Activated T-helper 17 cell treated with anti-CD3 and anti-CD28 coated beads, Interleukin-2, amount 50 U/mL, for 72 hours (primary cell): Measurements from ENCODE around the gene TTLL5. TPM values are rescaled to one million over a fixed set of nuclear protein-coding genes. Genes with fewer than 3 reads are reported as not detected.

Experiments
- ATAC-seq: fragments of 150-1000 bp; cut with Tn5 transposase; replicated peaks from 2 replicates; pipeline ENCODE4 v1.10.0; 2021; ENCODE audit warnings: mild to moderate bottlenecking, moderate library complexity
- H3K27ac Mint-ChIP-seq: one replicate; pipeline ENCODE4 v1.8.0; 2022; ENCODE audit warnings: mixed read lengths
- H3K27me3 Mint-ChIP-seq: one replicate; pipeline ENCODE4 v1.8.0; 2022; ENCODE audit warnings: mixed read lengths
- H3K36me3 Mint-ChIP-seq: one replicate; pipeline ENCODE4 v1.8.0; 2022; ENCODE audit warnings: low read depth, mild to moderate bottlenecking, mixed read lengths
- H3K4me1 Mint-ChIP-seq: one replicate; pipeline ENCODE4 v1.8.0; 2022; ENCODE audit warnings: mixed read lengths
- H3K4me3 Mint-ChIP-seq: one replicate; pipeline ENCODE4 v1.8.0; 2022; ENCODE audit warnings: mild to moderate bottlenecking, mixed read lengths
- H3K9me3 Mint-ChIP-seq: one replicate; pipeline ENCODE4 v1.8.0; 2022; ENCODE audit warnings: mixed read lengths
- total RNA-seq, 2 donors: library from RNA; stranded (reverse); gene quantifications; one replicate each; pipeline ENCODE4 v1.2.3, GENCODE V29; 2022

Gene TTLL5
- total RNA-seq, 2 donors from 2014 or later = 24.6 to 36.3 TPM

GRCh38 chr14:75968456-75968855, 307.4 kb downstream of the TTLL5 start:
- Mint-ChIP-seq H3K36me3 (no peaks in the 10 kb centered on the region), H3K4me1 (no peaks in the 10 kb centered on the region), H3K4me3 (no peak overlapping the region), H3K9me3 (no peaks in the 10 kb centered on the region), H3K27me3 (no peaks in the 10 kb centered on the region), H3K27ac (no peak overlapping the region)
- no peak for ATAC-seq

GRCh38 chr14:75969126-75969525, 308.1 kb downstream of the TTLL5 start:
- no peak for ATAC-seq
- Mint-ChIP-seq H3K4me1 (no peaks in the 10 kb centered on the region), H3K27me3 (no peaks in the 10 kb centered on the region)

GRCh38 chr14:75969891-75970290, 308.8 kb downstream of the TTLL5 start:
- Mint-ChIP-seq H3K27ac (no peak overlapping the region), H3K4me1 (no peaks in the 10 kb centered on the region), H3K27me3 (no peaks in the 10 kb centered on the region), H3K9me3 (no peaks in the 10 kb centered on the region), H3K36me3 (no peaks in the 10 kb centered on the region), H3K4me3 (no peak overlapping the region)
- no peak for ATAC-seq

More at GRCh38 chr14:75969126-75969525, 308.1 kb downstream of the TTLL5 start:
- no peaks in the 10 kb centered on the region for H3K36me3 Mint-ChIP-seq
- H3K27ac Mint-ChIP-seq = no peak overlapping the region
- no peak overlapping the region for H3K4me3 Mint-ChIP-seq
- H3K9me3 Mint-ChIP-seq = no peaks in the 10 kb centered on the region

- H3K4me3 Mint-ChIP-seq = no peak overlapping the region
- H3K27me3 Mint-ChIP-seq = no peaks in the 10 kb centered on the region
- no peaks in the 10 kb centered on the region for H3K4me1 Mint-ChIP-seq
- H3K36me3 Mint-ChIP-seq = no peaks in the 10 kb centered on the region
- ATAC-seq = no peak
- H3K9me3 Mint-ChIP-seq = no peaks in the 10 kb centered on the region
- H3K27ac Mint-ChIP-seq = no peak overlapping the region
Observed at GRCh38 chr14:75970989-75971388, 309.9 kb downstream of the TTLL5 start.

GRCh38 chr14:75971509-75971908, 310.5 kb downstream of the TTLL5 start:
- no peaks in the 10 kb centered on the region for H3K36me3 Mint-ChIP-seq

GRCh38 chr14:75972801-75973421, 311.9 kb downstream of the TTLL5 start:
- no peaks in the 10 kb centered on the region for H3K9me3 Mint-ChIP-seq
- H3K27me3 Mint-ChIP-seq = no peaks in the 10 kb centered on the region
- no peak overlapping the region for H3K27ac Mint-ChIP-seq
- no peaks in the 10 kb centered on the region for H3K36me3 Mint-ChIP-seq
- H3K4me3 Mint-ChIP-seq = no peak overlapping the region
- no peak for ATAC-seq
- no peaks in the 10 kb centered on the region for H3K4me1 Mint-ChIP-seq

More at GRCh38 chr14:75971509-75971908, 310.5 kb downstream of the TTLL5 start:
- ATAC-seq = no peak
- Mint-ChIP-seq H3K27ac (no peak overlapping the region), H3K9me3 (no peaks in the 10 kb centered on the region), H3K4me3 (no peak overlapping the region), H3K27me3 (no peaks in the 10 kb centered on the region), H3K4me1 (no peaks in the 10 kb centered on the region)

GRCh38 chr14:75976826-75977581, 316.0 kb downstream of the TTLL5 start:
- no peaks in the 10 kb centered on the region for H3K9me3 Mint-ChIP-seq
- H3K4me3 Mint-ChIP-seq = no peak overlapping the region
- no peaks in the 10 kb centered on the region for H3K36me3 Mint-ChIP-seq
- H3K4me1 Mint-ChIP-seq = peaks cover 22% of the 10 kb centered on the region
- ATAC-seq = no peak
- H3K27ac Mint-ChIP-seq = no peak overlapping the region
- H3K27me3 Mint-ChIP-seq = no peaks in the 10 kb centered on the region

GRCh38 chr14:75977582-75977943, 316.5 kb downstream of the TTLL5 start:
- Mint-ChIP-seq H3K36me3 (no peaks in the 10 kb centered on the region), H3K9me3 (no peaks in the 10 kb centered on the region), H3K27me3 (no peaks in the 10 kb centered on the region), H3K4me3 (no peak overlapping the region), H3K4me1 (peaks cover 22% of the 10 kb centered on the region), H3K27ac (peak overlapping the region; percentile 28)
- ATAC-seq = no peak

GRCh38 chr14:75978249-75978731, 317.2 kb downstream of the TTLL5 start:
- ATAC-seq = no peak
- peak overlapping the region; percentile 28 for H3K27ac Mint-ChIP-seq
- H3K4me3 Mint-ChIP-seq = no peak overlapping the region
- no peaks in the 10 kb centered on the region for H3K27me3 Mint-ChIP-seq
- peaks cover 22% of the 10 kb centered on the region for H3K4me1 Mint-ChIP-seq
- no peaks in the 10 kb centered on the region for H3K9me3 Mint-ChIP-seq
- no peaks in the 10 kb centered on the region for H3K36me3 Mint-ChIP-seq

- no peaks in the 10 kb centered on the region for H3K36me3 Mint-ChIP-seq
- H3K9me3 Mint-ChIP-seq = no peaks in the 10 kb centered on the region
- no peak for ATAC-seq
- H3K27me3 Mint-ChIP-seq = no peaks in the 10 kb centered on the region
- peaks cover 22% of the 10 kb centered on the region for H3K4me1 Mint-ChIP-seq
- H3K4me3 Mint-ChIP-seq = peak overlapping the region; percentile 17
- H3K27ac Mint-ChIP-seq = peak overlapping the region; percentile 41
Observed at GRCh38 chr14:75979071-75979571, 318.1 kb downstream of the TTLL5 start.

- H3K4me1 Mint-ChIP-seq = peaks cover 22% of the 10 kb centered on the region
- H3K27me3 Mint-ChIP-seq = no peaks in the 10 kb centered on the region
- ATAC-seq = no peak
- H3K27ac Mint-ChIP-seq = peak overlapping the region; percentile 50
- no peaks in the 10 kb centered on the region for H3K9me3 Mint-ChIP-seq
- H3K4me3 Mint-ChIP-seq = peak overlapping the region; percentile 17
- no peaks in the 10 kb centered on the region for H3K36me3 Mint-ChIP-seq
Observed at GRCh38 chr14:75979648-75980565, 318.9 kb downstream of the TTLL5 start.

- peak overlapping the region; percentile 95 for H3K4me3 Mint-ChIP-seq
- peaks cover 22% of the 10 kb centered on the region for H3K4me1 Mint-ChIP-seq
- no peaks in the 10 kb centered on the region for H3K9me3 Mint-ChIP-seq
- H3K36me3 Mint-ChIP-seq = no peaks in the 10 kb centered on the region
- H3K27ac Mint-ChIP-seq = peak overlapping the region; percentile 91
- no peak for ATAC-seq
- H3K27me3 Mint-ChIP-seq = no peaks in the 10 kb centered on the region
Observed at GRCh38 chr14:75980856-75981255, 319.8 kb downstream of the TTLL5 start.

- Mint-ChIP-seq H3K9me3 (no peaks in the 10 kb centered on the region), H3K4me3 (peak within 1 kb of the TSS; percentile 95), H3K36me3 (no peaks in the 10 kb centered on the region), H3K27ac (peak within 1 kb of the TSS; percentile 91), H3K27me3 (no peaks in the 10 kb centered on the region), H3K4me1 (peaks cover 28% of the 10 kb centered on the region)
- ATAC-seq = peak; percentile 51
Observed at GRCh38 chr14:75981426-75982265, 320.6 kb downstream of the TTLL5 start, which contains the start of gene TGFB3. TGFB3 (minus strand) TSS chr14:75981995; CDS start chr14:75980893, 1,102 bp downstream.
